ENCODE data around the gene ARHGAP10.

The ARHGAP10 gene

DNA sequence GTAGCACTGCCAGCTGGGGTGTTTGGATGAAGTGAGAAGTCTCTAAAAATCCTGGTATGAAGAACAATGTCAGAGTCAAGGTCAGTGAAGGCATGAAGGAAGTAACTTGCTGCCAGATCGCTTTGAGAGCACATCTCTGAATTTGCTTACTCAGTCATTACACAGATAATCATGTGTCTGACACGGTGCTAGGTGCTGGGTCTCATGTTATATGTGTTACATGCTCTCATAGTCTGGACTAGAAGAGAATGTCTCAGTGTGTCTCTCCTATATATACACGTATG, 337.9 kb downstream of the ARHGAP10 start:
- no peak for TF ChIP-seq CTCF (IDR thresholded peaks at IDR 0.05; ENCODE audit: extremely low read depth, missing control alignments)
- no peak for DNase-seq (ENCODE audit: low spot score)

DNA sequence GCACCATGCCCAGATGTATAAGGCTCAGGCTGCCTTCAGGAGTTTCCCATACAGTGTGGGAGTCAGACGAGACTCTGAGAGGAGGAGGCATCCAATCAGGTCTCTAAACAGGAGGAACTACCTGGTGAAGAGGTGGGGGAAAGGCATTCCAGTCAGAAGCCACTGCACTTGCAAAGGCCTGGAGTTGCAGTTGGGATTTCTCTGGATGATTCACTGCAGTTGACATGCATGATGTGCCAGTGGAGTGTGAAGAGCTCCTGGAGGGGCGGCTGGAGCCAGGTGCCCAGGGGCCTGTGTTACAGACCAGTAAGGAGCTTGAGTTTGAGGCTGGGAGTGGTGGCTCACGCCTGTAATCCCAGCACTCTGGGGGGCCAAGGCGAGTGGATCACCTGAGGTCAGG, 339.1 kb downstream of the ARHGAP10 start:
- no peak for TF ChIP-seq CTCF (IDR thresholded peaks at IDR 0.05; ENCODE audit: extremely low read depth, missing control alignments)
- DNase-seq (ENCODE audit: low spot score) = no peak

GRCh38 chr4:148072789-148073188, 340.9 kb downstream of the ARHGAP10 start:
- DNase-seq (ENCODE audit: low spot score) = no peak
- TF ChIP-seq CTCF (IDR thresholded peaks at IDR 0.05; ENCODE audit: extremely low read depth, missing control alignments) = no peak

GRCh38 chr4:148073349-148073748, 341.5 kb downstream of the ARHGAP10 start:
- TF ChIP-seq CTCF (IDR thresholded peaks at IDR 0.05; ENCODE audit: extremely low read depth, missing control alignments) = no peak

GRCh38 chr4:148074462-148074861, 342.6 kb downstream of the ARHGAP10 start:
- no peak for DNase-seq (ENCODE audit: low spot score)
- TF ChIP-seq CTCF (IDR thresholded peaks at IDR 0.05; ENCODE audit: extremely low read depth, missing control alignments) = no peak

More at GRCh38 chr4:148073349-148073748, 341.5 kb downstream of the ARHGAP10 start:
- DNase-seq (ENCODE audit: low spot score) = no peak

- TF ChIP-seq CTCF (IDR thresholded peaks at IDR 0.05; ENCODE audit: extremely low read depth, missing control alignments) = no peak
- DNase-seq (ENCODE audit: low spot score) = no peak
Measured at GRCh38 chr4:148075438-148075837, 343.6 kb downstream of the ARHGAP10 start.

DNA sequence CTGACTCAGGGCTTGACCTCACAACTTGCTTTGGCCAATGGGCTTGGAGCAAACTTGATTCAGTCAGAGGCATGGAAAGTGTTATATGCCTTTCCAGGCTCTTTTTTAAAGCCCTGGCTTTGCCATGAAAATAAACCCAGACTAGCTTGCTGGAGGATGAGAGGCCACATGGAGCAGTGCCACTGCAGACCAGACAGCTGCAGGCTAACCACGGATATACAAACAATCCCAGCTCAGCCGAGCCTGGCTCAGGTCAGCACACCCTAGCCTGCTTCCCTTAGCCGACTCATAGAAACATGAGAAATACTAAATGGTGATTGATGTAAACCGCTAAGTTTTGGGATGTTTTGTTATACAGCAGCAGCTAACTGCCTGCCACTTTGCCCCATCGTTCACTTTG, 345.1 kb downstream of the ARHGAP10 start:
- no peak for DNase-seq (ENCODE audit: low spot score)
- TF ChIP-seq CTCF (IDR thresholded peaks at IDR 0.05; ENCODE audit: extremely low read depth, missing control alignments) = no peak
